DMS79 (cell line): Measurements from ENCODE around the gene AP5M1.
A peak's percentile ranks its signal among the peaks of the same experiment; 100 is the strongest.
"Not testable (repeated sequence)": the region's sequence is repeated elsewhere in the genome, so short reads cannot be mapped to it uniquely, and the experiment has no call there.

ENCODE experiments used
- DNase-seq: peaks from one replicate; lab custom pipeline; 2025; lab: John Stamatoyannopoulos, UW

The AP5M1 gene

GRCh38 chr14:57268161-57269069 is at the start of gene AP5M1, which contains the start of gene EXOC5:
AP5M1 (plus strand) TSS chr14:57268971; CDS start chr14:57269315, 344 bp downstream.
EXOC5 (minus strand) TSS chr14:57268905; CDS start chr14:57268648, 257 bp downstream.
- peak; percentile 94 for DNase-seq

- no peak for DNase-seq
Observed at GRCh38 chr14:57221931-57222330, 46.8 kb upstream of the AP5M1 start.

- DNase-seq, result no peak
Observed at GRCh38 chr14:57227083-57227482, 41.7 kb upstream of the AP5M1 start.

- not testable (repeated sequence) for DNase-seq
Observed at GRCh38 chr14:57228320-57228719, 40.5 kb upstream of the AP5M1 start.

GRCh38 chr14:57232006-57232405 is 36.8 kb upstream of the AP5M1 start:
- DNase-seq, result no peak

- DNase-seq, result not testable (repeated sequence)
Observed at GRCh38 chr14:57240115-57240514, 28.7 kb upstream of the AP5M1 start.

GRCh38 chr14:57243320-57243719 is 25.5 kb upstream of the AP5M1 start:
- no peak for DNase-seq

GRCh38 chr14:57244106-57244505 is 24.7 kb upstream of the AP5M1 start:
- DNase-seq, result no peak

GRCh38 chr14:57245941-57246340 is 22.8 kb upstream of the AP5M1 start:
- no peak for DNase-seq

- no peak for DNase-seq
Observed at GRCh38 chr14:57246933-57247657, 21.7 kb upstream of the AP5M1 start.

- DNase-seq, result no peak
Observed at GRCh38 chr14:57254884-57255283, 13.9 kb upstream of the AP5M1 start.

- DNase-seq, result not testable (repeated sequence)
Observed at GRCh38 chr14:57258221-57258620, 10.6 kb upstream of the AP5M1 start.

GRCh38 chr14:57259672-57260071 is 9.1 kb upstream of the AP5M1 start:
- DNase-seq, result no peak

- DNase-seq, result no peak
Observed at GRCh38 chr14:57261604-57262003, 7.2 kb upstream of the AP5M1 start.

GRCh38 chr14:57262117-57262516 is 6.7 kb upstream of the AP5M1 start:
- no peak for DNase-seq

- DNase-seq, result no peak
Observed at GRCh38 chr14:57266065-57266464, 2.7 kb upstream of the AP5M1 start.

GRCh38 chr14:57273236-57273635 is 4.5 kb downstream of the AP5M1 start:
- no peak for DNase-seq

- no peak for DNase-seq
Observed at GRCh38 chr14:57274551-57274950, 5.8 kb downstream of the AP5M1 start.

- DNase-seq, result no peak
Observed at GRCh38 chr14:57275023-57275664, 6.4 kb downstream of the AP5M1 start.

- no peak for DNase-seq
Observed at GRCh38 chr14:57277062-57277461, 8.3 kb downstream of the AP5M1 start.

GRCh38 chr14:57287745-57288144 is 19.0 kb downstream of the AP5M1 start:
- no peak for DNase-seq

GRCh38 chr14:57290751-57291150 is 22.0 kb downstream of the AP5M1 start:
- DNase-seq, result no peak
